ENCODE data around the gene RASSF7. TPM values are rescaled to one million over a fixed set of nuclear protein-coding genes. Genes with fewer than 3 reads are reported as not detected.

Gene RASSF7
- total RNA-seq, 2 donors from 2014 or later, result 13.3 to 22.9 TPM

- Mint-ChIP-seq H3K27ac (no peak overlapping the region), H3K9me3 (no peaks in the 10 kb centered on the region), H3K4me1 (ENCODE audit: low read depth in 2 of 2) (no peaks in the 10 kb centered on the region), H3K27me3 (no peaks in the 10 kb centered on the region), H3K36me3 (no peaks in the 10 kb centered on the region), H3K4me3 (no peak overlapping the region)
- ATAC-seq, result no peak
- DNase-seq (ENCODE audit: low spot score), result no peak
These were observed 9.2 kb upstream of the RASSF7 start for GRCh38 chr11:551596-551995.

- Mint-ChIP-seq H3K27me3 (no peaks in the 10 kb centered on the region), H3K36me3 (no peaks in the 10 kb centered on the region), H3K27ac (no peak overlapping the region), H3K9me3 (no peaks in the 10 kb centered on the region), H3K4me3 (no peak overlapping the region), H3K4me1 (ENCODE audit: low read depth in 2 of 2) (no peaks in the 10 kb centered on the region)
- no peak for DNase-seq (ENCODE audit: low spot score)
- no peak for ATAC-seq
These were observed 7.4 kb upstream of the RASSF7 start for GRCh38 chr11:553083-553987.

GRCh38 chr11:553988-554340 is 6.8 kb upstream of the RASSF7 start:
- Mint-ChIP-seq H3K27me3 (no peaks in the 10 kb centered on the region), H3K9me3 (no peaks in the 10 kb centered on the region), H3K27ac (no peak overlapping the region), H3K4me1 (ENCODE audit: low read depth in 2 of 2) (no peaks in the 10 kb centered on the region), H3K36me3 (no peaks in the 10 kb centered on the region), H3K4me3 (no peak overlapping the region)
- no peak for DNase-seq (ENCODE audit: low spot score)
- no peak for ATAC-seq

- no peak overlapping the region for H3K4me3 Mint-ChIP-seq
- H3K27me3 Mint-ChIP-seq, result no peaks in the 10 kb centered on the region
- no peak overlapping the region for H3K27ac Mint-ChIP-seq
- H3K4me1 Mint-ChIP-seq (ENCODE audit: low read depth in 2 of 2), result peaks cover 0 to under 1% of the 10 kb centered on the region in 2 donors
- no peaks in the 10 kb centered on the region for H3K36me3 Mint-ChIP-seq
- H3K9me3 Mint-ChIP-seq, result no peaks in the 10 kb centered on the region
- ATAC-seq, result peak; percentile 77 to 87
- DNase-seq (ENCODE audit: low spot score), result no peak
These were observed 6.1 kb upstream of the RASSF7 start for GRCh38 chr11:554428-555226.

GRCh38 chr11:555227-555779 is 5.5 kb upstream of the RASSF7 start:
- H3K36me3 Mint-ChIP-seq, result no peaks in the 10 kb centered on the region
- no peaks in the 10 kb centered on the region for H3K9me3 Mint-ChIP-seq
- peaks cover 5% of the 10 kb centered on the region in 2 donors for H3K4me1 Mint-ChIP-seq (ENCODE audit: low read depth in 2 of 2)
- ATAC-seq (no peak), DNase-seq (ENCODE audit: low spot score) (no peak)
- no peak overlapping the region for H3K27ac Mint-ChIP-seq
- no peak overlapping the region for H3K4me3 Mint-ChIP-seq
- no peaks in the 10 kb centered on the region for H3K27me3 Mint-ChIP-seq

GRCh38 chr11:555780-556661 is 4.7 kb upstream of the RASSF7 start:
- H3K27me3 Mint-ChIP-seq, result no peaks in the 10 kb centered on the region
- peaks cover 5% of the 10 kb centered on the region in 2 donors for H3K4me1 Mint-ChIP-seq (ENCODE audit: low read depth in 2 of 2)
- H3K27ac Mint-ChIP-seq, result no peak overlapping the region
- ATAC-seq, result no peak
- H3K36me3 Mint-ChIP-seq, result no peaks in the 10 kb centered on the region
- H3K9me3 Mint-ChIP-seq, result no peaks in the 10 kb centered on the region
- H3K4me3 Mint-ChIP-seq, result peak overlapping the region; percentile 15
- DNase-seq (ENCODE audit: low spot score), result no peak

- Mint-ChIP-seq H3K36me3 (no peaks in the 10 kb centered on the region), H3K4me1 (ENCODE audit: low read depth in 2 of 2) (peaks cover 5 to 8% of the 10 kb centered on the region in 2 donors), H3K9me3 (no peaks in the 10 kb centered on the region), H3K4me3 (peak overlapping the region; percentile 15), H3K27ac (no peak overlapping the region), H3K27me3 (no peaks in the 10 kb centered on the region)
- no peak for ATAC-seq
- no peak for DNase-seq (ENCODE audit: low spot score)
These were observed 4.0 kb upstream of the RASSF7 start for GRCh38 chr11:556662-557256.

GRCh38 chr11:557328-558132 is 3.2 kb upstream of the RASSF7 start:
- peaks cover 5 to 8% of the 10 kb centered on the region in 2 donors for H3K4me1 Mint-ChIP-seq (ENCODE audit: low read depth in 2 of 2)
- H3K27ac Mint-ChIP-seq, result no peak overlapping the region
- no peak overlapping the region for H3K4me3 Mint-ChIP-seq
- DNase-seq (ENCODE audit: low spot score) (no peak), ATAC-seq (no peak)
- H3K9me3 Mint-ChIP-seq, result no peaks in the 10 kb centered on the region
- H3K27me3 Mint-ChIP-seq, result no peaks in the 10 kb centered on the region
- no peaks in the 10 kb centered on the region for H3K36me3 Mint-ChIP-seq

GRCh38 chr11:558503-558902 is 2.3 kb upstream of the RASSF7 start:
- Mint-ChIP-seq H3K27ac (no peak overlapping the region), H3K27me3 (no peaks in the 10 kb centered on the region), H3K4me1 (ENCODE audit: low read depth in 2 of 2) (peaks cover 5 to 8% of the 10 kb centered on the region in 2 donors), H3K36me3 (no peaks in the 10 kb centered on the region), H3K4me3 (no peak overlapping the region), H3K9me3 (no peaks in the 10 kb centered on the region)
- ATAC-seq (no peak), DNase-seq (ENCODE audit: low spot score) (no peak)

- DNase-seq (ENCODE audit: low spot score), result no peak
- Mint-ChIP-seq H3K4me1 (ENCODE audit: low read depth in 2 of 2) (peaks cover 5 to 8% of the 10 kb centered on the region in 2 donors), H3K27ac (no peak overlapping the region), H3K27me3 (no peaks in the 10 kb centered on the region), H3K4me3 (no peak overlapping the region), H3K36me3 (no peaks in the 10 kb centered on the region), H3K9me3 (no peaks in the 10 kb centered on the region)
- ATAC-seq, result no peak
These were observed 1.6 kb upstream of the RASSF7 start for GRCh38 chr11:559020-559620.

GRCh38 chr11:559712-560304 is 962 bp upstream of the RASSF7 start:
- Mint-ChIP-seq H3K27ac (peak overlapping the region in 1 of 2 donors; percentile 35), H3K36me3 (no peaks in the 10 kb centered on the region), H3K4me3 (peak overlapping the region; percentile 88), H3K4me1 (ENCODE audit: low read depth in 2 of 2) (peaks cover 5 to 8% of the 10 kb centered on the region in 2 donors), H3K27me3 (no peaks in the 10 kb centered on the region), H3K9me3 (no peaks in the 10 kb centered on the region)
- DNase-seq (ENCODE audit: low spot score) (no peak), ATAC-seq (no peak)

Data from natural killer cell treated with Interleukin-12 subunit alpha and Interleukin-12 subunit beta and Interleukin-15 and Interleukin-18, amount 100 ng/mL, for 72 hours (primary cell).